ENCODE measurements around the gene ADAMTS17.

ADAMTS17 gene

GRCh38 chr15:100054539-100054938, 287.2 kb downstream of the ADAMTS17 start:
- DNase-seq (ENCODE audit: low read depth in 1 of 2, low spot score in 1 of 2), result no peak

- no peak for DNase-seq (ENCODE audit: low read depth in 1 of 2, low spot score in 1 of 2)
These were observed 288.2 kb downstream of the ADAMTS17 start for GRCh38 chr15:100053474-100054121.

GRCh38 chr15:100052716-100053473, 288.9 kb downstream of the ADAMTS17 start:
- no peak for DNase-seq (ENCODE audit: low read depth in 1 of 2, low spot score in 1 of 2)

GRCh38 chr15:100050877-100051786, 290.6 kb downstream of the ADAMTS17 start:
- DNase-seq (ENCODE audit: low read depth in 1 of 2, low spot score in 1 of 2), result no peak

- DNase-seq (ENCODE audit: low read depth in 1 of 2, low spot score in 1 of 2), result no peak
These were observed 291.6 kb downstream of the ADAMTS17 start for GRCh38 chr15:100049936-100050876.

GRCh38 chr15:100049483-100049882, 292.3 kb downstream of the ADAMTS17 start:
- DNase-seq (ENCODE audit: low read depth in 1 of 2, low spot score in 1 of 2), result no peak

- DNase-seq (ENCODE audit: low read depth in 1 of 2, low spot score in 1 of 2), result no peak
These were observed 293.0 kb downstream of the ADAMTS17 start for GRCh38 chr15:100048736-100049135.

- DNase-seq (ENCODE audit: low read depth in 1 of 2, low spot score in 1 of 2), result no peak
These were observed 298.1 kb downstream of the ADAMTS17 start for GRCh38 chr15:100043692-100044091.

- DNase-seq (ENCODE audit: low read depth in 1 of 2, low spot score in 1 of 2), result no peak
These were observed 298.6 kb downstream of the ADAMTS17 start for GRCh38 chr15:100043068-100043641.

GRCh38 chr15:100042558-100042957, 299.2 kb downstream of the ADAMTS17 start:
- DNase-seq (ENCODE audit: low read depth in 1 of 2, low spot score in 1 of 2), result no peak

- no peak for DNase-seq (ENCODE audit: low read depth in 1 of 2, low spot score in 1 of 2)
These were observed 300.5 kb downstream of the ADAMTS17 start for GRCh38 chr15:100041127-100041828.

- DNase-seq (ENCODE audit: low read depth in 1 of 2, low spot score in 1 of 2), result no peak
These were observed 301.8 kb downstream of the ADAMTS17 start for GRCh38 chr15:100039994-100040393.

- DNase-seq (ENCODE audit: low read depth in 1 of 2, low spot score in 1 of 2), result no peak
These were observed 303.0 kb downstream of the ADAMTS17 start for GRCh38 chr15:100038736-100039135.

- DNase-seq (ENCODE audit: low read depth in 1 of 2, low spot score in 1 of 2), result no peak
These were observed 303.9 kb downstream of the ADAMTS17 start for GRCh38 chr15:100037901-100038300.

GRCh38 chr15:100036015-100036414, 305.8 kb downstream of the ADAMTS17 start:
- DNase-seq (ENCODE audit: low read depth in 1 of 2, low spot score in 1 of 2), result no peak

- no peak for DNase-seq (ENCODE audit: low read depth in 1 of 2, low spot score in 1 of 2)
These were observed 307.6 kb downstream of the ADAMTS17 start for GRCh38 chr15:100034191-100034590.

- DNase-seq (ENCODE audit: low read depth in 1 of 2, low spot score in 1 of 2), result no peak
These were observed 308.5 kb downstream of the ADAMTS17 start for GRCh38 chr15:100033140-100033857.

GRCh38 chr15:100032358-100033085, 309.3 kb downstream of the ADAMTS17 start:
- DNase-seq (ENCODE audit: low read depth in 1 of 2, low spot score in 1 of 2), result no peak

All from stimulated activated CD4-positive, alpha-beta T cell treated with anti-CD3 and anti-CD28 coated beads, Interleukin-15, amount 100 ng/mL, for 1 hour (primary cell).